ENCODE measurements around the gene EHMT2. TPM values are rescaled to one million over a fixed set of nuclear protein-coding genes. Genes with fewer than 3 reads are reported as not detected.

Gene EHMT2
- total RNA-seq = 54.2 and 56.9 TPM in 2 replicates

GRCh38 chr6:31897612-31898382 is at the start of gene EHMT2:
Gene EHMT2 (minus strand): TSS chr6:31897698. CDS start chr6:31897677, 21 bp downstream.

GRCh38 chr6:31945507-31946369 is 48.2 kb upstream of the EHMT2 start, which contains the start of gene CFB:
Gene CFB (plus strand): TSS chr6:31946095. CDS start chr6:31946222, 127 bp downstream.

DNA sequence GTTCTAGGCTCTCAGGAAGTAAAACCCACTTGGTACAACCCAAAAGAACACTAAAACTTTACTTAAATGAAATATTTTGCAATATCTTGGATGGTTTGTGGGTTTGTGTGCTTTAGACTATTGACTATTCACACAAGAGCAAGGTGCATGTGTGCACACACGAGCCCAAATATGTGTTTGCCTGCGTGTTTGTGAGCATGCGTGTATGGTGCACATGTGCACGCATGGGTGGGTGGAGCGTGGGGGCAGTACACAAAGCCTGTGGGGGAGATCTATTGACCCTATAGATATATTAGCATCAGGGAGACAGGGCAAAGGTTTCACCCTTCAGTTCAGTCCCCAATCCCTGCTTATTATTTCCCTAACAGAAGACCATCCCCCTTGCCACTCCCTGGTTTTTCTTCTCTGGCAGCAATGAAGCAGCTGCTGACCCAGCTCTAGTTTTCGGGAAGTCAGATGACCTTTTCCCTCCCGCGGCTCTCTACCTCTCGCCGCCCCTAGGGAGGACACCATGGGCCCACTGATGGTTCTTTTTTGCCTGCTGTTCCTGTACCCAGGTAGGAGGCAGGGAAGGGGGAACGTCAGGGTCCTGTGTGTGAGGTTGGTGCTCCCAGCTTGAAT is 29.9 kb upstream of the EHMT2 start, which contains the start of gene C2:
C2 (plus strand) TSS at position 476 of the 621 bp plus-strand sequence; CDS start at position 512, 36 bp downstream.

GRCh38 chr6:31901953-31902643 is 4.6 kb upstream of the EHMT2 start, which contains the start of gene ZBTB12:
Gene ZBTB12 (minus strand): TSS chr6:31902086. CDS start chr6:31901305, 781 bp downstream.

DNA sequence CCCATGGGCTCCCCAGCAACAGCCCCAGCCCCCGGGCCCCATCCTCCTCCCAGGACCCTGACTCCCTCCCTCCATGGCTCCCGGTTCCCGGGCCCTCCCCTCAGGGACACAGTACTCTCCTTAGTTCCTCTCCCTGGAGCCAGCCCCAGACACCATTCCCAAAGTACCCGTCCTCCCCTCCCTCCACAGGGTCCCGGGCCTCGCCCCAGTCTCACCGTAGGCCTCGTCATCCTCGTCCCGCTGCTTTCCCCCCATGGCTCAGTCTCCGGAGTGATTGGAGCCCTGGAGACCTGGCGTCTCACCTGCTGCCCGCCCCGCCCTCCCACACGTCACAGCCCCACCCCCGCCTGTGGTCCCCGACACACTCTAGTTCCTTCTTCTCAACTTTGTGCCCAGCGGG is 18.8 kb downstream of the EHMT2 start, which contains the start of gene SLC44A4:
SLC44A4 (minus strand) TSS at position 272 of the 400 bp plus-strand sequence; CDS start at position 255, 17 bp downstream.

DNA sequence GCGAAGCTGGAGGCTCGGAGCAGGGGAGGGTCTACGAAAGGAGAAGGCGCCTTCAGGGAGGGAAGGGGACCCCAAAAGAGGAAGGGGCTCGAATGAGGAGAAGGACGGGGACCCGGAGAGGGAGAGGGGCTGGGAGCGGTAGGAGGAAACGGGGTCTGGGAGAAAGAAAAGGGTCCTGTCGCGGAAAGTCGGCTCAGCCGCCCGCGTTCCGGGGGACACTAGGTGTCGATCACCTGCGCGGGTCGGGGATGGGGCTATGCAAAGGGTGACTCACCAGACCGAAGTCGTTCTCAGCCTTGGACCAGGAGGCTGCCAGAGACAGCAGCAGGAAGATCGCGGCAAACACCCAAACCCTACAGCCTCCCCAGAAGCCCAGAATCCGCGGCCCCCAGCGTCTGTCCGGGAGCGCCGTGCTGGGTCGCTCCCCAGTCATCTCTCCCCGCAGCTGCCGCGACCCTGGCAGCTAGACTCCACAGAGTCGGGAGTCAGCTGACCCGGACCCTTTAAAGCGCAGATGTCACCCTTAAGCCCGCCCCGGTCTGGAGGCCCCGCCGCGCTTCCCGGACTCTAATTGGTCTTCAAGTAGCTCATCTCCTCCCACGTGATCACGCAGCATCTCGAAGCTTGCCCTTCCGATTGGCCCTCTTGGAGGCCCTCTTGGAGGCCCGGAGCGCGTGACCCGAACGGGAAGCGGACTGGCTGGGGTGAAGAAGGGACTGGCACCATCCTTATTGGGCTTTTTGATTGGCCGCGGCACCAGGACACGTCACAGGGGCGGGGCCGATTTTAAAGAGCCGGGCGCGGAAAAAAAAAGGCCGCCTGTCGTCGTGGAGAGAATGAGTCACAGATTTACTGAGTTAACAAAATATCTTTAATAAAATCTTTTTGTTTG is 34.9 kb downstream of the EHMT2 start, which contains the start of gene NEU1:
NEU1 (minus strand) TSS at position 478 of the 892 bp plus-strand sequence; CDS start at position 433, 45 bp downstream.

Other genes with a start within 250 kb of the EHMT2 start
- 84.7 and 106 TPM in 2 replicates for gene BAG6, start 245.0 kb downstream of the EHMT2 start, total RNA-seq
- 0.19 and 0.54 TPM in 2 replicates for gene APOM, start 241.8 kb downstream of the EHMT2 start, total RNA-seq
- 18.3 and 21.0 TPM in 2 replicates for gene C6orf47, start 236.9 kb downstream of the EHMT2 start, total RNA-seq
- 11.3 and 11.6 TPM in 2 replicates for gene GPANK1, start 232.7 kb downstream of the EHMT2 start, total RNA-seq
- gene CSNK2B, start 231.6 kb downstream of the EHMT2 start, total RNA-seq = 88.2 and 101 TPM in 2 replicates
- gene LY6G5B, start 227.7 kb downstream of the EHMT2 start, total RNA-seq = 2.2 and 3.6 TPM in 2 replicates
- 1.1 and 1.3 TPM in 2 replicates for gene LY6G5C, start 216.6 kb downstream of the EHMT2 start, total RNA-seq
- gene ABHD16A, start 194.4 kb downstream of the EHMT2 start, total RNA-seq = 49.1 and 57.8 TPM in 2 replicates
- not detected in 2 replicates for gene LY6G6F, start 190.8 kb downstream of the EHMT2 start, total RNA-seq
- gene LY6G6D, start 182.3 kb downstream of the EHMT2 start, total RNA-seq = not detected in 2 replicates
- gene LY6G6C, start 176.0 kb downstream of the EHMT2 start, total RNA-seq = not detected in 2 replicates
- gene MPIG6B, start 174.3 kb downstream of the EHMT2 start, total RNA-seq = not detected in 2 replicates
- 82.0 and 106 TPM in 2 replicates for gene DDAH2, start 168.4 kb downstream of the EHMT2 start, total RNA-seq
- gene CLIC1, start 161.2 kb downstream of the EHMT2 start, total RNA-seq = 714 and 927 TPM in 2 replicates
- 3.7 and 4.6 TPM in 2 replicates for gene MSH5, start 157.7 kb downstream of the EHMT2 start, total RNA-seq
- gene SAPCD1, start 135.0 kb downstream of the EHMT2 start, total RNA-seq = 0.81 and 1.3 TPM in 2 replicates
- gene VWA7, start 120.4 kb downstream of the EHMT2 start, total RNA-seq = 0.09 TPM in 1 of 2 replicates, not detected in the other
- gene VARS1, start 101.9 kb downstream of the EHMT2 start, total RNA-seq = 64.4 and 67.7 TPM in 2 replicates
- 33.2 and 44.6 TPM in 2 replicates for gene LSM2, start 90.7 kb downstream of the EHMT2 start, total RNA-seq
- gene HSPA1L, start 82.4 kb downstream of the EHMT2 start, total RNA-seq = 0.72 and 0.85 TPM in 2 replicates
- gene HSPA1A, start 82.2 kb downstream of the EHMT2 start, total RNA-seq = 73.9 and 103 TPM in 2 replicates
- 73.8 and 84.7 TPM in 2 replicates for gene HSPA1B, start 70.0 kb downstream of the EHMT2 start, total RNA-seq
- 38.6 and 40.2 TPM in 2 replicates for gene NEU1, start 34.9 kb downstream of the EHMT2 start, total RNA-seq
- under 0.01 TPM in 1 of 2 replicates, not detected in the other for gene SLC44A4, start 18.7 kb downstream of the EHMT2 start, total RNA-seq
- gene ZBTB12, start 4.4 kb upstream of the EHMT2 start, total RNA-seq = 4.2 and 6.8 TPM in 2 replicates
- gene C2, start 30.0 kb upstream of the EHMT2 start, total RNA-seq = 0.19 TPM in 1 of 2 replicates, not detected in the other
- 0.90 and 4.7 TPM in 2 replicates for gene CFB, start 48.4 kb upstream of the EHMT2 start, total RNA-seq
- gene NELFE, start 61.3 kb upstream of the EHMT2 start, total RNA-seq = 99.7 and 109 TPM in 2 replicates
- 40.9 and 43.4 TPM in 2 replicates for gene SKIC2, start 61.5 kb upstream of the EHMT2 start, total RNA-seq
- gene DXO, start 74.4 kb upstream of the EHMT2 start, total RNA-seq = 7.8 and 11.1 TPM in 2 replicates
- gene C4A, start 84.4 kb upstream of the EHMT2 start, total RNA-seq = 0.99 and 2.0 TPM in 2 replicates
- gene C4B, start 117.1 kb upstream of the EHMT2 start, total RNA-seq = 0.63 and 1.8 TPM in 2 replicates
- not detected in 2 replicates for gene CYP21A2, start 140.7 kb upstream of the EHMT2 start, total RNA-seq
- gene TNXB, start 211.6 kb upstream of the EHMT2 start, total RNA-seq = 0.36 and 1.5 TPM in 2 replicates
- gene ATF6B, start 230.5 kb upstream of the EHMT2 start, total RNA-seq = 11.1 and 11.2 TPM in 2 replicates
- gene FKBPL, start 232.6 kb upstream of the EHMT2 start, total RNA-seq = 5.0 and 6.3 TPM in 2 replicates